Type B pancreatic cell (in vitro differentiated cells): ENCODE data around the gene CEP95. TPM values are rescaled to one million over a fixed set of nuclear protein-coding genes. Genes with fewer than 3 reads are reported as not detected.
"Not testable (repeated sequence)": the region's sequence is repeated elsewhere in the genome, so short reads cannot be mapped to it uniquely, and the experiment has no call there.

Experiments
- DNase-seq: peaks from one replicate; pipeline ENCODE4 v3.0.0; 2021; ENCODE audit warnings: mixed read lengths; ENCODE audit not compliant: unreplicated experiment; ENCODE audit errors: extremely low spot score
- H3K27ac Mint-ChIP-seq: 2 replicates; pipeline ENCODE4 v1.8.0; 2021; ENCODE audit warnings: mild to moderate bottlenecking, mixed read lengths
- H3K27me3 Mint-ChIP-seq: 2 replicates; pipeline ENCODE4 v1.8.0; 2021; ENCODE audit warnings: mixed read lengths
- H3K36me3 Mint-ChIP-seq: 2 replicates; pipeline ENCODE4 v1.8.0; 2021; ENCODE audit warnings: mixed read lengths
- H3K4me1 Mint-ChIP-seq: one replicate; pipeline ENCODE4 v1.8.0; 2021; ENCODE audit warnings: mixed read lengths; ENCODE audit not compliant: unreplicated experiment
- H3K4me3 Mint-ChIP-seq: 2 replicates; pipeline ENCODE4 v1.8.0; 2021; ENCODE audit warnings: mild to moderate bottlenecking, mixed read lengths
- H3K9me3 Mint-ChIP-seq: 2 replicates; pipeline ENCODE4 v1.8.0; 2021; ENCODE audit warnings: mixed read lengths
- CTCF ChIP-seq: fragments of 200-600 bp; sonication (generic); conservative IDR thresholded peaks from 2 replicates; pipeline ENCODE4 v1.5.0; 2021; ENCODE audit warnings: antibody characterized with exemption, mild to moderate bottlenecking
- long read RNA-seq: library from polyadenylated mRNA; unstranded; transcript quantifications from one replicate; pipeline ENCODE4 v2.0.0, GENCODE V29; 2020
- total RNA-seq: library from RNA; stranded (reverse); gene quantifications from 2 replicates; pipeline ENCODE4 v1.2.1, GENCODE V29; 2021; ENCODE audit warnings: low replicate concordance

Gene CEP95
- 52.1 and 76.2 TPM in 2 replicates for total RNA-seq
- long read RNA-seq, transcript CEP95-203 (20 exons, 3,139 nt) = major isoform, 36 of 117 reads
- long read RNA-seq, partial matches to known transcripts = 33 of 117 reads
- long read RNA-seq, other reads (novel, unspliced or antisense) = 46 of 117 reads

- no peak for TF ChIP-seq CTCF
- Mint-ChIP-seq H3K4me3 (peak within 1 kb of the TSS; percentile 98), H3K4me1 (peaks cover 24% of the 10 kb centered on the region), H3K27me3 (peaks cover 12% of the 10 kb centered on the region), H3K36me3 (peaks cover 63% of the 10 kb centered on the region), H3K9me3 (no peaks in the 10 kb centered on the region), H3K27ac (peak within 1 kb of the TSS; percentile 100)
- DNase-seq = peak; percentile 97
Measured at GRCh38 chr17:64506576-64507412, at the start of gene CEP95. CEP95 (plus strand) TSS chr17:64506977; CDS start chr17:64507098, 121 bp downstream.

GRCh38 chr17:64457156-64457555 is 49.6 kb upstream of the CEP95 start:
- H3K4me1 Mint-ChIP-seq = no peaks in the 10 kb centered on the region
- H3K36me3 Mint-ChIP-seq = no peaks in the 10 kb centered on the region
- no peak overlapping the region for H3K4me3 Mint-ChIP-seq
- no peak overlapping the region for H3K27ac Mint-ChIP-seq
- no peak for DNase-seq
- H3K9me3 Mint-ChIP-seq = no peaks in the 10 kb centered on the region
- no peak for TF ChIP-seq CTCF
- no peaks in the 10 kb centered on the region for H3K27me3 Mint-ChIP-seq

GRCh38 chr17:64458756-64459155 is 48.0 kb upstream of the CEP95 start:
- Mint-ChIP-seq H3K4me3 (no peak overlapping the region), H3K27ac (peak overlapping the region; percentile 73), H3K9me3 (no peaks in the 10 kb centered on the region), H3K4me1 (no peaks in the 10 kb centered on the region), H3K27me3 (no peaks in the 10 kb centered on the region), H3K36me3 (no peaks in the 10 kb centered on the region)
- TF ChIP-seq CTCF = no peak
- no peak for DNase-seq

GRCh38 chr17:64459284-64459747 is 47.5 kb upstream of the CEP95 start:
- Mint-ChIP-seq H3K36me3 (no peaks in the 10 kb centered on the region), H3K27ac (peak overlapping the region; percentile 73), H3K27me3 (no peaks in the 10 kb centered on the region), H3K4me1 (no peaks in the 10 kb centered on the region), H3K9me3 (no peaks in the 10 kb centered on the region), H3K4me3 (no peak overlapping the region)
- no peak for TF ChIP-seq CTCF
- no peak for DNase-seq

GRCh38 chr17:64459818-64460217 is 47.0 kb upstream of the CEP95 start:
- not testable (repeated sequence) for H3K4me1 Mint-ChIP-seq, DNase-seq, H3K36me3 Mint-ChIP-seq, H3K4me3 Mint-ChIP-seq, H3K27me3 Mint-ChIP-seq, H3K9me3 Mint-ChIP-seq, H3K27ac Mint-ChIP-seq

GRCh38 chr17:64460955-64461354 is 45.8 kb upstream of the CEP95 start:
- no peak overlapping the region for H3K27ac Mint-ChIP-seq
- H3K4me3 Mint-ChIP-seq = no peak overlapping the region
- no peaks in the 10 kb centered on the region for H3K36me3 Mint-ChIP-seq
- H3K4me1 Mint-ChIP-seq = no peaks in the 10 kb centered on the region
- no peaks in the 10 kb centered on the region for H3K27me3 Mint-ChIP-seq
- no peak for DNase-seq
- no peaks in the 10 kb centered on the region for H3K9me3 Mint-ChIP-seq
- no peak for TF ChIP-seq CTCF
